HL-60 (cell line): ENCODE data around the gene CD2.

Experiments
- DNase-seq, 2 experiments: peaks; one replicate each; pipeline ENCODE4 v3.0.0-alpha.2; 2010 to 2020; ENCODE audit warnings: low read depth in 1 of 2, low spot score in 1 of 2
- H3K27ac ChIP-seq: fragments of 250-450 bp; sonication (Bioruptor Pico); replicated peaks from 2 replicates; pipeline ENCODE4 v1.5.1; 2020; ENCODE audit warnings: mild to moderate bottlenecking, moderate library complexity
- H3K27me3 ChIP-seq: fragments of 250-450 bp; sonication (Bioruptor Pico); 2 replicates; pipeline ENCODE4 v1.5.1; 2021; ENCODE audit warnings: mild to moderate bottlenecking, moderate library complexity; ENCODE audit not compliant: insufficient read depth, poor library complexity, severe bottlenecking
- H3K4me3 ChIP-seq: replicated peaks from 2 replicates; pipeline ENCODE4 v1.5.1; 2011; ENCODE audit warnings: mild to moderate bottlenecking, control low read depth, low read length; ENCODE audit not compliant: insufficient read depth
- GABPA ChIP-seq: IDR thresholded peaks from 2 replicates; pipeline ENCODE4 v1.6.1; 2012; ENCODE audit warnings: low read depth
- POLR2AphosphoS5 ChIP-seq: IDR thresholded peaks from 2 replicates; pipeline ENCODE4 v1.6.1; 2012; ENCODE audit warnings: low read depth
- SPI1 ChIP-seq: IDR thresholded peaks from 2 replicates; pipeline ENCODE4 v1.6.1; 2012; ENCODE audit warnings: low read depth, mild to moderate bottlenecking, borderline replicate concordance
- TF ChIP-seq, protein P1 (sequence below): IDR thresholded peaks from one replicate; pipeline ENCODE4 v1.5.1; 2011; ENCODE audit warnings: low read length, control low read depth, inconsistent platforms; ENCODE audit not compliant: insufficient read depth
- TF ChIP-seq, protein P2 (sequence below): IDR thresholded peaks from 2 replicates; pipeline ENCODE4 v1.6.1; 2012; ENCODE audit warnings: low read depth; ENCODE audit not compliant: insufficient replicate concordance

Gene CD2

DNA sequence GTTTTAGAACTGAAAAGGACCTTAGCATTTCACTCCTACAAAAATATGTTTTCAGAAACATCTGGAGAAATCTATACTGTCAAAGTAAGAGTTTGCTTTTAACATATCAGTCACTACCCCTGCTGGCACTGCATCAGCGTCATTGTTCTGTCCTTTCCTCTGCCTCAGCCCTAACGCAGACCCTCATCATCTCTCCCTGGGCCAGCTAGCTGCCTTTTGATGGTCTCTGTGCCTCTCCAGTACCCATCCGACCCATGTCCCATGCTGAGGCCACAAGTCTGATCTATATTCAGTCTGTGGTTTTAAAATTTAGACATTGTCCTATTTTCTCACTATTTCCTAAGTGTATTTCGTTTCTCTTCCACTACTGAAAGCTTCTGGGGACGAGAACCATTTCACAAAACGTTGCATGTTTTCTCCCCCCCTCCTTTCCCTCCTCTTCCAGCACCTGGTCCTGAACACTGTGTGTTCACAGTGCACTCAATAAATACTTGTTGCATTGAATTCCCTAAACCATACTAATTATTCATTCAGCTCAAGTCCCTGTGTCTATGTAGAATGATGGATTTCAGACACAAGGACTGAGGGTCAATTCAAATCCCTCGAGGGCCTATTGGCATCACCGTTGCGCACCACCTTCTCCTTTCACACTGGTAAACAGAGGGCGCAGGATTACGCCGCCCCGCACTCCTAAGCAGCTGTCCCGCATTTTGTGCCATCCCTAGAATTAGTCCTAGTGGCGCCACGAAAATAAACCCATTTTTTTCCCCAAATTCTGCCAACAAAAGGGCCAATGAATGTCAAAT lies 53.4 kb downstream of the CD2 start:
- DNase-seq = no peak
- TF ChIP-seq, protein P1, sequence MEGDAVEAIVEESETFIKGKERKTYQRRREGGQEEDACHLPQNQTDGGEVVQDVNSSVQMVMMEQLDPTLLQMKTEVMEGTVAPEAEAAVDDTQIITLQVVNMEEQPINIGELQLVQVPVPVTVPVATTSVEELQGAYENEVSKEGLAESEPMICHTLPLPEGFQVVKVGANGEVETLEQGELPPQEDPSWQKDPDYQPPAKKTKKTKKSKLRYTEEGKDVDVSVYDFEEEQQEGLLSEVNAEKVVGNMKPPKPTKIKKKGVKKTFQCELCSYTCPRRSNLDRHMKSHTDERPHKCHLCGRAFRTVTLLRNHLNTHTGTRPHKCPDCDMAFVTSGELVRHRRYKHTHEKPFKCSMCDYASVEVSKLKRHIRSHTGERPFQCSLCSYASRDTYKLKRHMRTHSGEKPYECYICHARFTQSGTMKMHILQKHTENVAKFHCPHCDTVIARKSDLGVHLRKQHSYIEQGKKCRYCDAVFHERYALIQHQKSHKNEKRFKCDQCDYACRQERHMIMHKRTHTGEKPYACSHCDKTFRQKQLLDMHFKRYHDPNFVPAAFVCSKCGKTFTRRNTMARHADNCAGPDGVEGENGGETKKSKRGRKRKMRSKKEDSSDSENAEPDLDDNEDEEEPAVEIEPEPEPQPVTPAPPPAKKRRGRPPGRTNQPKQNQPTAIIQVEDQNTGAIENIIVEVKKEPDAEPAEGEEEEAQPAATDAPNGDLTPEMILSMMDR = no peak
- TF ChIP-seq GABPA (no peak), POLR2AphosphoS5 (no peak), SPI1 (no peak)
- TF ChIP-seq, protein P2, sequence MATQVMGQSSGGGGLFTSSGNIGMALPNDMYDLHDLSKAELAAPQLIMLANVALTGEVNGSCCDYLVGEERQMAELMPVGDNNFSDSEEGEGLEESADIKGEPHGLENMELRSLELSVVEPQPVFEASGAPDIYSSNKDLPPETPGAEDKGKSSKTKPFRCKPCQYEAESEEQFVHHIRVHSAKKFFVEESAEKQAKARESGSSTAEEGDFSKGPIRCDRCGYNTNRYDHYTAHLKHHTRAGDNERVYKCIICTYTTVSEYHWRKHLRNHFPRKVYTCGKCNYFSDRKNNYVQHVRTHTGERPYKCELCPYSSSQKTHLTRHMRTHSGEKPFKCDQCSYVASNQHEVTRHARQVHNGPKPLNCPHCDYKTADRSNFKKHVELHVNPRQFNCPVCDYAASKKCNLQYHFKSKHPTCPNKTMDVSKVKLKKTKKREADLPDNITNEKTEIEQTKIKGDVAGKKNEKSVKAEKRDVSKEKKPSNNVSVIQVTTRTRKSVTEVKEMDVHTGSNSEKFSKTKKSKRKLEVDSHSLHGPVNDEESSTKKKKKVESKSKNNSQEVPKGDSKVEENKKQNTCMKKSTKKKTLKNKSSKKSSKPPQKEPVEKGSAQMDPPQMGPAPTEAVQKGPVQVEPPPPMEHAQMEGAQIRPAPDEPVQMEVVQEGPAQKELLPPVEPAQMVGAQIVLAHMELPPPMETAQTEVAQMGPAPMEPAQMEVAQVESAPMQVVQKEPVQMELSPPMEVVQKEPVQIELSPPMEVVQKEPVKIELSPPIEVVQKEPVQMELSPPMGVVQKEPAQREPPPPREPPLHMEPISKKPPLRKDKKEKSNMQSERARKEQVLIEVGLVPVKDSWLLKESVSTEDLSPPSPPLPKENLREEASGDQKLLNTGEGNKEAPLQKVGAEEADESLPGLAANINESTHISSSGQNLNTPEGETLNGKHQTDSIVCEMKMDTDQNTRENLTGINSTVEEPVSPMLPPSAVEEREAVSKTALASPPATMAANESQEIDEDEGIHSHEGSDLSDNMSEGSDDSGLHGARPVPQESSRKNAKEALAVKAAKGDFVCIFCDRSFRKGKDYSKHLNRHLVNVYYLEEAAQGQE = no peak
- Histone ChIP-seq H3K27ac (no peak overlapping the region), H3K4me3 (no peak overlapping the region), H3K27me3 (no peaks in the 10 kb centered on the region)

DNA sequence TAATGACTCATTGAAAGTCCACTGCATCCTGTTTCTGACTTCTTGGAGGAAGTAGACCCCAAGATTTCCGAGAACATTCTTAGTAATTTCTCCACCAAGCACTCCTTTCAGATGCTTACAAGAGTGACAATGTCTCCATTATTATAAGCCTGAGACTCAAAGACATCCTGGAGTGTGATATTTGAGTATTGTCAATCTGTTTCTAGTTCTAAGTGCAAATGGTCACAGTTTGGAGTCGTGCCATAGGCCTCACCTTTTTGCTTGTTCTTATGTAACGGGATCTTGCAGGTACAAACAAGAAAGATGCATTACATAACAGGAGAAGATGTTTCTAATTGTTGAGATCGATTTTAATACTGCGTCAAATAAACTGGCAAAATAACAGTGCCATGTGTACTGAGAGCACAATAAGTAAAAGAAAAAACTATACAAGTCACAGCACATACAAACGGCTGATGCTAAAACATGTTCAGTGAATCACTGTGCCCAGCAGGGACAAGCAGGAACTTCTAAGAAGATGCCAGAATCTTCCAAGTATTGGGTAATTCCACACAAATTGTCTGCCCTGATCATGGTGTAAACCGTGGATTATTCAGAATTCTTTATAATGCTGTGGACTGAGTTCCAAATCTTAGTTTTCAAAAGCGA lies 54.1 kb downstream of the CD2 start:
- no peak overlapping the region for H3K27ac ChIP-seq
- DNase-seq = no peak
- TF ChIP-seq, protein P1 = no peak
- TF ChIP-seq POLR2AphosphoS5 = no peak
- no peak overlapping the region for H3K4me3 ChIP-seq
- H3K27me3 ChIP-seq = no peaks in the 10 kb centered on the region

GRCh38 chr1:116808848-116809508 lies 54.7 kb downstream of the CD2 start:
- H3K4me3 ChIP-seq = no peak overlapping the region
- TF ChIP-seq SPI1 (no peak), POLR2AphosphoS5 (no peak), GABPA (no peak)
- TF ChIP-seq, protein P1 = no peak
- TF ChIP-seq, protein P2 = no peak
- no peak for DNase-seq
- H3K27me3 ChIP-seq = no peaks in the 10 kb centered on the region
- no peak overlapping the region for H3K27ac ChIP-seq
